GM06990 (cell line): ENCODE results near the gene RNF40.

Experiments used
- DNase-seq: peaks from one replicate; pipeline ENCODE4 v3.0.0-alpha.2; 2011; ENCODE audit not compliant: insufficient read length; ENCODE audit errors: extremely low read depth
- H3K27me3 ChIP-seq: replicated peaks from 2 replicates; pipeline ENCODE4 v1.6.0; 2011; ENCODE audit warnings: low read length; ENCODE audit not compliant: control insufficient read depth, insufficient read depth
- H3K36me3 ChIP-seq: 2 replicates; pipeline ENCODE4 v1.5.1; 2011; ENCODE audit warnings: low read length; ENCODE audit not compliant: control insufficient read depth, insufficient read depth
- H3K4me3 ChIP-seq: replicated peaks from 2 replicates; pipeline ENCODE4 v1.5.1; 2011; ENCODE audit warnings: low read depth, mild to moderate bottlenecking, control low read depth, low read length
- CTCF ChIP-seq: IDR thresholded peaks from 2 replicates; pipeline ENCODE4 v1.5.1; 2011; ENCODE audit warnings: low read length, control low read depth, mild to moderate bottlenecking, inconsistent platforms; ENCODE audit not compliant: insufficient read depth, poor library complexity, severe bottlenecking

The RNF40 gene

GRCh38 chr16:30783280-30784109 lies 21.4 kb downstream of the RNF40 start:
- Histone ChIP-seq H3K27me3 (no peaks in the 10 kb centered on the region), H3K4me3 (no peak overlapping the region), H3K36me3 (no peaks in the 10 kb centered on the region)
- no peak for DNase-seq
- no peak for TF ChIP-seq CTCF

GRCh38 chr16:30784215-30784614 lies 22.1 kb downstream of the RNF40 start:
- no peak for TF ChIP-seq CTCF
- no peaks in the 10 kb centered on the region for H3K27me3 ChIP-seq
- no peaks in the 10 kb centered on the region for H3K36me3 ChIP-seq

DNA sequence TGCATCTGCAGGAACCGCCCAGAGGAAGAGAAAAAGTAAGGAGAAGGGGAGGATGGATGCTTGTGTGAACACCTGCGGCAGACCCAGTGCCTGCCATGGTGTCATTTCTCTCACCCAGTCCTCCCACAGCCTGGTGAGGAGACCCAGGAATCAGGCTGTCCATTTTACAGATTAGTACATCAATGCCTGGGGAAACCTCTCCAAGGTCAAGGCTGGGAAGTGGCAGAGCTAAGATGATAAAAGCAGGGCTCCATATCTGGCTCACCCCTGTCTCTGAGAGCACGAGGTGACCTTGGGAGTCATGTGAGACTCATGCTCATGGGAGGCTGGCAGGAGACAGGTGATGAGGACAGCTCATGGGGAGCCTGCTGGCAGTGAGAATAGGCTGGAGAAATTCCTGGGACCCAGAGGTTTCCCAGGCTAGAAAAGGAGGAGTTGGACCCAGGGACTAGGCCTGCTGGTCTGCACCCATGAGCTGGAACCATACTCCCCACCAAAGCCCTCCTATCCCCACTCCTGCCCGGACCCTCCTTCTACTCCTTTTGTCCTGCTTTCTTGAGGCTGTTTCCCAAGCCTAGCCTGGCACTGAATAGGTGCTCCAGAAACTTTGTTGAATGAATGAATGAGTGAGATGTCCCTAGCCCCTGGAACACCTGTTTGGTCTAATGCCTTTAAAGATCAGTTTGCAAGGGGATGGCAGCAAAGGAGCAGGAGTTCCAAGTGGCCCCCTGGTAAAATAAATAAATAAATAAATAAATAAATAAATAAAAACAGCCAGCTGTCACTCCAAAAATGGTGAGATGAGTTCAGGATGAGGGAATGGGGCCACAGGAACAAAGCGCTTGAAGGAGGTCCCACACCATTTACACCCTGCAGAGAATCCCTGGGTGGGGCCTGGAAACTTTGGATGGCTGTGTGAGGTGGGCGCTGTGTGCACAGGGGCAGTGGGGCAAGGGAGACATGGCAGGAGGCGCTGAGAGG lies 23.3 kb downstream of the RNF40 start:
- Histone ChIP-seq H3K4me3 (no peak overlapping the region), H3K36me3 (no peaks in the 10 kb centered on the region), H3K27me3 (no peaks in the 10 kb centered on the region)
- DNase-seq = no peak
- TF ChIP-seq CTCF = no peak

More at GRCh38 chr16:30784215-30784614, 22.1 kb downstream of the RNF40 start:
- DNase-seq = no peak
- H3K4me3 ChIP-seq = no peak overlapping the region

- no peaks in the 10 kb centered on the region for H3K36me3 ChIP-seq
- TF ChIP-seq CTCF = no peak
- H3K4me3 ChIP-seq = peak overlapping the region; percentile 65
- no peaks in the 10 kb centered on the region for H3K27me3 ChIP-seq
- DNase-seq = no peak
These were observed 24.2 kb downstream of the RNF40 start for GRCh38 chr16:30786115-30786935.

DNA sequence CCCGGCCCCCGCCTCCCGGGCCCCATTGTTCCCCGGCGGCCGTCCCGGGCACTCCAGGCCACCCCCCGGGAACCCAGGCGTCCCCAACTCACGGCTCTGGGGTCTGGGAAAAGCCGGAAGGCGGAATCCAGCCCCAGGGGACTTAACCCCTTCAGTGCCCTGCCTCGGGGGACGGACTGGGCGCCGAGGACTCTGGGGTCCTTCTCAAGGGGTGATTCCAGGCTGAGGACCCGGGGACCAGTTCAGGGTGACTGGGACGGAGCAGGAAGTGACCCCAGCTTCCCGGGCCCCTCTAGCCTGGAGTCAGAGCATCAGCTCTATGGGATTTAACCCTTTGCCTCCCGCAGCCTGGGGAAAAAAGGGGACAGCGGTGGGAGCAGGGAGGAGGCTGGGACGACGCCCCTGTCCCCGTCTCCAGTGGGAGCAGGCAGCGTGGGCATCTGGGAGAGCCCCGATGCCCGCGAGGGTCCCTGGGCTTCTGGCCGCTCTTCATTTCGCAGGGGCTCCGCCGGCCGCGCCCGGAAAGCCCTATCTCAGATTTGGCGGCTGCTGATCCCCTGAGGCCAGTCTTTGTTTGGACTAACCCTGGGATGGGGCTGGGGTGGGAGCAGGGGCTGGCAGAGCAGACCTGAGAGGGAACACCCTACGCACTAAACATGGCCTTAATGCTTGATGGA lies 25.0 kb downstream of the RNF40 start, which contains the start of gene ZNF629:
ZNF629 (minus strand) TSS at position 270 of the 677 bp plus-strand sequence. CDS start 2,723 bp downstream, outside the sequence.
- Histone ChIP-seq H3K4me3 (peak within 1 kb of the TSS; percentile 65), H3K36me3 (no peaks in the 10 kb centered on the region), H3K27me3 (no peaks in the 10 kb centered on the region)
- no peak for DNase-seq
- no peak for TF ChIP-seq CTCF
